ENCODE results near the gene IAPP.
"Not testable (repeated sequence)": the region's sequence is repeated elsewhere in the genome, so short reads cannot be mapped to it uniquely, and the experiment has no call there.

IAPP gene

DNA sequence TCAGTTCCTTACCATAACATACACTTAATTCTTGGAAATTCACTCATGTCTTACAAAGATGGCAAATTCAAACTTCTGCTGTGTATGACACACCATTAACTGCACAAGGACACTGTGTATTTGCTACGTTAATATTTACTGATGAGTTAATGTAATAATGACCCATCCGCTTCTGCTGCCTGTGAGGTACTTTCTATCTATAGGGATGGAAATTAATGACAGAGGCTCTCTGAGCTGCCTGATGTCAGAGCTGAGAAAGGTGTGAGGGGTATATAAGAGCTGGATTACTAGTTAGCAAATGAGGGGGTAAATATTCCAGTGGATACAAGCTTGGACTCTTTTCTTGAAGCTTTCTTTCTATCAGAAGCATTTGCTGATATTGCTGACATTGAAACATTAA, at the start of gene IAPP:
TSS of gene IAPP (plus strand) at position 301 of the 400 bp plus-strand sequence. CDS start 450 bp downstream, outside the sequence.
- DNase-seq, result no peak

- no peak for DNase-seq
Observed at GRCh38 chr12:21323736-21324135, 49.0 kb upstream of the IAPP start.

- no peak for DNase-seq
Observed at GRCh38 chr12:21324551-21324950, 48.2 kb upstream of the IAPP start.

DNA sequence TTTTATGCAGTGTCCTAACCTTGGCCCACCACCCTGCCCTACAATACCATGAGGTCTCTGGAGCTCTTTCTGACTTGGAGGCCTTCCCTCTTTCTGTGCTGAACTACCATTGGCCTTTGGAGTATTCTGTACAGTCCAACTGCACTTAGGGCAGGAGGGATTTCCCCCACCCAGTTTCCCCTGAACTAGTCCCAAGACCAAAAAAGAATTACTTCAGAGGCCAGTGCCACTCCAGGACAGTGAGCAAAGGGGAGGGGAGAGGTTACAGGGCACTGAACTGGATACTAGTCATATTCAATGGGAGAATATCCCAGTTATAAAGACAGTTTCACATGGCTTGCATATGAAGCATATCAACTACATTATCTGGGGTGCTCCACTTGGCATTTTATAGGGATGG, 44.1 kb upstream of the IAPP start:
- DNase-seq, result no peak

- DNase-seq, result peak in 1 of 2 experiments; percentile 15
Observed at GRCh38 chr12:21330682-21331253, 41.9 kb upstream of the IAPP start.

DNA sequence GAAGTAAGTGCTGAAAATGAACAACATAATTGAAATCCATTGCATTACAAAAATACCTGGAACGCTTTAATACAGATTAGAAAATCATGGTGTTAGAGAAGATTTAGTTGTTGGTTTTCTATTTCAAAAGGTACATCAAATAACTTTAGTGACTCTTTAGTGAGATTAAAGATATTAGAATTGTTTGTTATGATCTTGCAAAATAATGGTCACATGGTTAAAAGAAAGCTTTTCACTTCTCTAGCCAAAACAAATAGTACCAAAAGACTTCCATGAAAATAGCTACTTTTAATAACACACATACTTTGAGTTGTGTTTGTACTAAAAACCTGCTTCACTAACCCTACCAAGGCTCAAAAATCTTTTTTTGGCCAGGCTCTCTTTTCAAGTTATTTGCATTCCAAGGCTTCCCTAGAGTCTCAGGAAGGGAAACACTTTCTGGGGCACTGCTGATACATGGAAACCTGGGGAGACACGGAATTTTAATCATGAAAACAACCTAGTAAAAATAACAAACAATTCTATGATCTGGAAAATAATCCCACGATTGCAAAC, 37.9 kb upstream of the IAPP start, which contains the start of gene SLCO1A2:
TSS of gene SLCO1A2 (minus strand) at position 147 of the 555 bp plus-strand sequence. CDS start 270 bp downstream, outside the sequence.
- DNase-seq, result no peak

GRCh38 chr12:21336656-21337055, 36.0 kb upstream of the IAPP start:
- no peak for DNase-seq

- DNase-seq, result no peak
Observed at GRCh38 chr12:21337453-21337852, 35.2 kb upstream of the IAPP start.

GRCh38 chr12:21337959-21338744, 34.5 kb upstream of the IAPP start:
- no peak for DNase-seq

DNA sequence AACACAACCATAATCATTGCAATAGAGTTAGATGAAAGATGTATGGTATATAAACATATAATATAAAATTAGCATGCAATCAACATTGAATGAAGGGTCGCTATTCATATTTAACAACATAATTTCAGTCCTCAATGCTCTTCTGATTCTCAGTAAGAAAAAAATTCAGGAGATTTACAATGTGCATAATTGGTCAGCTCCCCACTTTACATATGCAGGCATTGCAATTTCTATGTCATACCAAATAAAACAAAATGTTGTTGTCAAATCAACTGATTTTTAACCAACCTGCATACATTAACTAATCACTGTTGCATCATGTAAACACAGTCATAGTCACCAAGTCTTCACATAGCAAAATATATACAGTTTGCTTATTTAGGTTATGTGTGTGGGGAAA, 32.8 kb upstream of the IAPP start:
- no peak for DNase-seq

- DNase-seq, result no peak
Observed at GRCh38 chr12:21340403-21340802, 32.3 kb upstream of the IAPP start.

- DNase-seq, result no peak
Observed at GRCh38 chr12:21341769-21342168, 30.9 kb upstream of the IAPP start.

DNA sequence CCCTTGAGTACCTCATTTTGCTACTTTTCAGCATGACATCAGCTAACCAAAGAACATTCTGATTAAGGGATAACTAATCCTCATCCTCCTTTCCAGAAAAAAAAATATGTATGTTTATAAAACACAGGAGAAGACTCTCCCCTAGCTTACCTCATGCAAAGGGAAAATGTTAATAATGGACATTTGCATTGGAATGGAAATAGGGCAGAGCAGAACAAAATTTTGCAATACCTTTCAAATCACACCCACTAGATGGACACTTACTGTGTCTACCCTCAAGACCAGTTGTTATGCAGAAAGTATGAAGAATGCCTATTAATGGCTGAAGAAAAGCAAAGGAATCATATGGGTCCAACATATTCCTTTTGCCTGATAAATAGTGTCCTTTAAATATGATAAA, 29.1 kb upstream of the IAPP start:
- DNase-seq, result no peak

- no peak for DNase-seq
Observed at GRCh38 chr12:21346542-21347205, 26.0 kb upstream of the IAPP start.

GRCh38 chr12:21350975-21351374, 21.7 kb upstream of the IAPP start:
- no peak for DNase-seq

GRCh38 chr12:21353487-21353886, 19.2 kb upstream of the IAPP start:
- DNase-seq, result no peak

DNA sequence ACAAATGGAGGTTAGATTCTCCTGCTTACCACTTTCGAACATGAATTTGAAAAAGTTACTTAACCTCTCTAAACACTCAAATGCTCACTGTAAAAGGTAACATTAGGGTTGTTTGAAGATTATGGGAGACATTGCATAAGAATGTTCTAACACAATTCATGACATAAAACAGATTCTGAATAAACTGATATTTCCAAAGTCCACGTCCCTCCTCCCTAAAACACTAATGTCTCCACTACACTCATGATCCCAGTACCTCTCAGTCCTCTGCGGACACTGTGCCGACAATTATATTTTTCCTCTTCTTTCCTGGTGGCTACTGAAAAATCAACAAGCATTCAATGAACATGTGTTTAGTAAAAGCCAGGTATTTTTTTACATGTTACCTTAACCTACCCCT, 18.8 kb upstream of the IAPP start:
- no peak for DNase-seq

DNA sequence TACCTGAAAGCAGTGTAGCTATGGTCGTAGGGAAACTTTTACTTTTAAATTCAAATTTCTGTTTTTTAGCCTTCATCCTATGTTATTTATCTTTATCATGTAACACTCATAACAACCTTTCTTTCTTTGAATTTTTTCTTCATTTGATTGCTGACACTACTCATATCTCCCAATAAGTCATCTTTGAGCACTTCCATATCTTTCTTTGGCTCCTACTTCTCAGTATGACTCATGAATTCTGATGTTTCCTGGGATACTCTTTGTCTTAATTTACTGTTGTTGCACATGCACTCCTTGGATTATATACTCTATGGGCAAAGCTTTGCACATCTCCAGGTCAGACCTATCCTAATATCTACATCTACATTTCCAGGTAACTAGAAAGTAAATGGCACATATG, 18.1 kb upstream of the IAPP start:
- DNase-seq, result no peak

- not testable (repeated sequence) for DNase-seq
Observed at GRCh38 chr12:21360632-21361031, 12.1 kb upstream of the IAPP start.

GRCh38 chr12:21369141-21369980, 3.3 kb upstream of the IAPP start:
- no peak for DNase-seq

DNA sequence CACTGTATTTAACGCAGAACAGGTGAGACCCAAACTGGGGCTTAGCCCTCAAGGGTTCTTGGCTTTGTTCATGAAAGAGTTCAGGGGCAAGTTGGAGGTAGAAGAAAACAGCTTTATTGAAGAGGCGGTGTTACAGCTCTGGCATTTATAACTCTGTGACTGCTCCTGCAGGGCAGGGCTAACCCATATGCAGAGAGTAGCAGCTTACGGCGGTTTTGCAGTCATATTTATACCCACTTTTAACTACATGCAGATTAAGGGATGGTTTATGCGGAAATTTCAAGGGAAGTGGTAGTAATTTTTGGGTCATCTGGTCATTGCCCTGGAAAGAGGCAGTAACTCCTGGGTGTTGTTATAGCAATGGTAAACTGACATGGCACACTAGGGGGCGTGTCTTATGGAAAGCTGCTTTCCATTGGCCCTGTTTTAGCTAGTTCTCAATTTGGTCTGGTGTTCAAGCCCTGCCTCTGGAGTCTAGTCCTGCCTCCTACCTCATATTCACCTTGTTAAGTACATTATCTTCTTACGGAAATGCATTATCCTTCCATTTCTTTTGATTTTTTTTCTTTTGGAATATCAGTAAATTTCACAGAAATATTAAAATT, 1.8 kb upstream of the IAPP start:
- DNase-seq, result no peak

- DNase-seq, result no peak
Observed at GRCh38 chr12:21379218-21379617, 6.5 kb downstream of the IAPP start.
